GM06990 (cell line): ENCODE results near the gene TNFSF15.

ENCODE experiments used
- DNase-seq: peaks from one replicate; pipeline ENCODE4 v3.0.0-alpha.2; 2011; ENCODE audit not compliant: insufficient read length; ENCODE audit errors: extremely low read depth
- H3K27me3 ChIP-seq: replicated peaks from 2 replicates; pipeline ENCODE4 v1.6.0; 2011; ENCODE audit warnings: low read length; ENCODE audit not compliant: control insufficient read depth, insufficient read depth
- H3K36me3 ChIP-seq: 2 replicates; pipeline ENCODE4 v1.5.1; 2011; ENCODE audit warnings: low read length; ENCODE audit not compliant: control insufficient read depth, insufficient read depth
- H3K4me3 ChIP-seq: replicated peaks from 2 replicates; pipeline ENCODE4 v1.5.1; 2011; ENCODE audit warnings: low read depth, mild to moderate bottlenecking, control low read depth, low read length
- CTCF ChIP-seq: IDR thresholded peaks from 2 replicates; pipeline ENCODE4 v1.5.1; 2011; ENCODE audit warnings: low read length, control low read depth, mild to moderate bottlenecking, inconsistent platforms; ENCODE audit not compliant: insufficient read depth, poor library complexity, severe bottlenecking

Gene TNFSF15

GRCh38 chr9:114803479-114804265 lies 2.2 kb downstream of the TNFSF15 start:
- no peaks in the 10 kb centered on the region for H3K36me3 ChIP-seq
- no peak overlapping the region for H3K4me3 ChIP-seq
- no peaks in the 10 kb centered on the region; the same call in none of the 2 replicates for H3K27me3 ChIP-seq
- no peak for DNase-seq
- no peak for TF ChIP-seq CTCF

GRCh38 chr9:114799925-114800324 lies 5.9 kb downstream of the TNFSF15 start:
- Histone ChIP-seq H3K36me3 (no peaks in the 10 kb centered on the region), H3K27me3 (no peaks in the 10 kb centered on the region; the same call in 1 of the 2 replicates), H3K4me3 (no peak overlapping the region)
- no peak for DNase-seq
- no peak for TF ChIP-seq CTCF

GRCh38 chr9:114799441-114799840 lies 6.4 kb downstream of the TNFSF15 start:
- H3K27me3 ChIP-seq = no peaks in the 10 kb centered on the region; the same call in 1 of the 2 replicates
- no peak for TF ChIP-seq CTCF
- no peak overlapping the region for H3K4me3 ChIP-seq
- DNase-seq = no peak
- no peaks in the 10 kb centered on the region for H3K36me3 ChIP-seq

GRCh38 chr9:114798780-114799427 lies 6.9 kb downstream of the TNFSF15 start:
- Histone ChIP-seq H3K27me3 (no peaks in the 10 kb centered on the region; the same call in 1 of the 2 replicates), H3K36me3 (no peaks in the 10 kb centered on the region), H3K4me3 (no peak overlapping the region)
- no peak for TF ChIP-seq CTCF
- no peak for DNase-seq

GRCh38 chr9:114798101-114798500 lies 7.7 kb downstream of the TNFSF15 start:
- DNase-seq = no peak

More at GRCh38 chr9:114798101-114798500, 7.7 kb downstream of the TNFSF15 start:
- H3K4me3 ChIP-seq = no peak overlapping the region
- no peak for TF ChIP-seq CTCF
- H3K36me3 ChIP-seq = no peaks in the 10 kb centered on the region
- no peaks in the 10 kb centered on the region; the same call in 1 of the 2 replicates for H3K27me3 ChIP-seq
